CD4-positive, alpha-beta T cell treated with Interleukin-2 at 100 ng/mL for 4 hours (primary cell): ENCODE measurements around the gene HOXA1.

ENCODE experiments used
- DNase-seq: peaks from one replicate; pipeline ENCODE4 v3.0.0-alpha.2; 2020; ENCODE audit warnings: low spot score

Gene HOXA1

DNA sequence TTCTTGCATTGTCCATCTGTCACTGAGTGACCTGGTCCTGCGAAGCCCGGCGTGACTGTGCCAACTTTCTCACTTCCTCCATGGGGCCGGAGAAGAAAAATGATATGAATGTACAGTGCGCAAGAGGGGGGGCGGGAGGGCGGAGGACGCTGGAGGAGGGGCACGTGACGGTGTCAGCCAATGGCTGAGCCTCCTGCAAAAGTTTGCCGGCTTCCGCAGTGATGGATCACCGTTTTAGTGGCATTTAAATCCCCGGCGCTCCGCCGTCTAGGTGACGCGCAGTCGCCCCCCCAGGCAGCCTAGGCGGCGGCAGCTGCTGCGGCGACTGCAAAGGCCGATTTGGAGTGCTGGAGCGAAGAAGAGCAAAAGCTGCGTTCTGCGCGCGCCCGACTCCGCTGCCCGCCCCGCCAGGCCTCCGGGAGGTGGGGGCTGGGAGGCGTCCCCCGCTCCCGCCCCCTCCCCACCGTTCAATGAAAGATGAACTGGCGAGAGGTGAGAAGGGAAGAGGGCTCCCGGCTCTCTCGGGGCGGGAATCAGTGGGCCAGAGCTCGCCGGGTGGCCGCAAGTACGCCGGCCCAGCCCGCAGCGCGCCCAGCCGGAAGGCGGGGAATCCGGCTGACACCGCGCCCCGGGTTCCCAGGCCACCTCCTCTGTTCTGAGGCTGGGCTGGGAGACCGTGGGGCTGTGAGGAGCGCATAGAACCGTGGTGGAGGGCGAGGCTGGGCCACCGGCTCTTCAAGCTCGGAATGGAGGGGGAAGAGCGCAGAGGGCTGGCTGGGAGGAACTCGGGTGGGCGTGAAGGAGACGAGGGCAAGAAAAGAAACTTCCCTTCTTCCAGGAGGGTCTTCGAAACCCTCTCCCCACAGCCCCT, at the start of gene HOXA1:
TSS of gene HOXA1 (minus strand) at position 104 of the 871 bp plus-strand sequence. CDS start at position 16, 88 bp downstream.
- DNase-seq: peak; percentile 82

DNA sequence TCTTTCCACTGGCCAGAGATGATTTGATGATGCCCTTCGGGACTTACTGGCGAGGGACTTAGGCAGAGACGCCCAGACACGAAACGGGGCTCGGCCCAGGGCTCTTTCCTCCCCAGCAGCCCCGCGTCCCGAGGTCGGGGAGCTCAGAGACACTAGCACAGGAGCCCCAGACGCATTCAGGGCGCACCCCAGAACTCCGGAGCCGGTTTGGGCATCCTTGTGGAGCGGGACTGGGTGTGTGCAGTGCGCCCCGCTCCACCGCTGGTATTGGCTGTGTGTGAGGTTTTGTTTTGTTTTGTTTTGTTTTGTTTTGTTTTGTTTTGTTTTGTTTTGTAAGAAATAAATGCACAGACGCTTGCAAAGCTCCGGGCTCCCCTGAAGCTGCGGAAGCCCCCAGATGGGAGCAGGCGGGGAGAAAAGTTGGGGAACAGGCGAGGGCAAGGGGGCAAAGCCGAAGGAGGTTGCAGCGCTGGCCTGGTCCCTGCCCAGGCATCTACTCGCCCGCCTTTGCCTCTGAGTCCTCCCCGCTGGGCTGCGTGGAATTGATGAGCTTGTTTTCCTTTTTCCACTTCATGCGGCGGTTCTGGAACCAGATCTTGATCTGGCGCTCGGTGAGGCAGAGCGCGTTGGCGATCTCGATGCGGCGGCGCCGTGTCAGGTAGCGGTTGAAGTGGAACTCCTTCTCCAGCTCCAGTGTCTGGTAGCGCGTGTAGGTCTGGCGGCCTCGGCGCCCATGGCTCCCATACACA, 49.5 kb upstream of the HOXA1 start:
- DNase-seq: no peak

DNA sequence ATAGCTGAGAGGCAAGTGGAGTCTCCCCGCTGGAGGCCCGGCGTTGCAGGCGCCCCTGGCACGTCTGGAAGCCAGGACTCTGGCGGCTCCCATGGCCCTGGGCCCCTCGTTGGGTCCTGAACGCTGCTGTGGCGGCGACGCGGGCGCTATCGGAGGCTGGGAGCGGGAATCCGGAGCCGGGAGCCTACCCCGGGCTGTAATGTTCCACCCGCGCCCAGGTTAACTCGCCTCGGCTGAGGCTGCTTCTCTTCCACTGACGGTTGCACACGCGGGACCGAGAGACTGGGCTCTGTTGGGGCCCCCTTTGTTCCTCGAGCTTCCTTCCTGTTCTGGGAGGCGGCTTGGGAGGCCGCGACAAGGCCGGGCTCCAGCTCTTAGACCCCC, 49.0 kb upstream of the HOXA1 start:
- DNase-seq: no peak

DNA sequence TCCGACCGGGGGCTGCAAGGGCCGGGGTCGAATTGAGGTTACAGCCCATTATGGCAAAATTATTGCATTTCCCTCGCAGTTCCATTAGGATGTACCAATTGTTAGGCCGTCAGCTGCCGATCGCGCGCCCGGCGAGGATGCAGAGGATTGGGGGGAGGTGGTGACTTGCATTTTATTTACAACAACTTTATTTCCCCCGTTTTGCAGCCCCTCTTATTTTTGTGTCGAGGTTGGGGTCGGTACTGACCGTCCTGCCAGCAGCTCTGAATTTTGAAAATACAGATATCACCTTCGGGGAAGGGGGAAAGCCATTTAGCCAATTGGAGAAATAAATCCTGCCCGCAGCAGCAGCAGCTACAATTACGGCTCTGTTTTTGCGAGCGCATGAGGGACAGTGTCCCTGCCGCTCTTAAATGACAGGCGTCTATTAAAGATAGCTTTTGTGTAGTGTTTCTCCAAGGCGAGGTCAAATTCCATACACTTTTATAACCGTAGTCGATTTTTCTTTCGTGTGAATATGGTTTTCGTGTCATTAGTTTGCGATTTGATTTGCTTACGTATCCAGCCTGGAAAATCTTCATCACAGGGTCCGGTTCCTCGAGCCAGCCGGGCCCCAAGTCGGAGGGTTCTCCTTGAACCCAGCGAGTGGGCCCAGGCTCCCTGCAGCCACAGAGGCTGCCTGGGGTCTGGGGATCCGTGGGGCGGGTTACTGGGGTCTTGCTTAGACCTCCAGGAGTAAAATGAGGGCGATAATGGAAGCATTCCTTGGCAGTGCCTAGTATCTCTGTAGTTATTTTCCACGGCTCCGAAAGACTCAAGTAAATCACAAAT, 48.4 kb upstream of the HOXA1 start:
- no peak for DNase-seq

DNA sequence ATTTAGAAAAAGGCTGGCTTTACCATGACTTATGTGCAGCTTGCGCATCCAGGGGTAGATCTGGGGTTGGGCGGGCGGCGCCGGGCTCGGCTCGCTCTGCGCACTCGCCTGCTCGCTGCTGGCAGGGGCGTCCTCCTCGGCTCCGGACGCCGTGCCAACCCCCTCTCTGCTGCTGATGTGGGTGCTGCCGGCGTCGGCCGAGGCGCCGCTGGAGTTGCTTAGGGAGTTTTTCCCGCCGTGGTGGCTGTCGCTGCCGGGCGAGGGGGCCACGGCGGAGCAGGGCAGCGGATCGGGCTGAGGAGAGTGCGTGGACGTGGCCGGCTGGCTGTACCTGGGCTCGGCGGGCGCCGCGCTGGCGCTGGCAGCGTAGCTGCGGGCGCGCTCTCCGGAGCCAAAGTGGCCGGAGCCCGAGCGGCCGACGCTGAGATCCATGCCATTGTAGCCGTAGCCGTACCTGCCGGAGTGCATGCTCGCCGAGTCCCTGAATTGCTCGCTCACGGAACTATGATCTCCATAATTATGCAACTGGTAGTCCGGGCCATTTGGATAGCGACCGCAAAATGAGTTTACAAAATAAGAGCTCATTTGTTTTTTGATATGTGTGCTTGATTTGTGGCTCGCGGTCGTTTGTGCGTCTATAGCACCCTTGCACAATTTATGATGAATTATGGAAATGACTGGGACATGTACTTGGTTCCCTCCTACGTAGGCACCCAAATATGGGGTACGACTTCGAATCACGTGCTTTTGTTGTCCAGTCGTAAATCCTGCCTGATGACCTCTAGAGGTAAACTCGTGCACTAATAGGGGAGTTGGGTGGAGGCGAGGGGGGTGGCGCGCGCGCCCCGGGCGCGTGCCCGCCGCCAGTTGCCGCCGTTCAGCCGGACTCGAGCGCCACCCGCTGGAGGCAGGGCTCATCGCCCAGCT, 47.5 kb upstream of the HOXA1 start, which contains the start of gene HOXA5:
TSS of gene HOXA5 (minus strand) at position 659 of the 927 bp plus-strand sequence. CDS start at position 585, 74 bp downstream.
- no peak for DNase-seq

DNA sequence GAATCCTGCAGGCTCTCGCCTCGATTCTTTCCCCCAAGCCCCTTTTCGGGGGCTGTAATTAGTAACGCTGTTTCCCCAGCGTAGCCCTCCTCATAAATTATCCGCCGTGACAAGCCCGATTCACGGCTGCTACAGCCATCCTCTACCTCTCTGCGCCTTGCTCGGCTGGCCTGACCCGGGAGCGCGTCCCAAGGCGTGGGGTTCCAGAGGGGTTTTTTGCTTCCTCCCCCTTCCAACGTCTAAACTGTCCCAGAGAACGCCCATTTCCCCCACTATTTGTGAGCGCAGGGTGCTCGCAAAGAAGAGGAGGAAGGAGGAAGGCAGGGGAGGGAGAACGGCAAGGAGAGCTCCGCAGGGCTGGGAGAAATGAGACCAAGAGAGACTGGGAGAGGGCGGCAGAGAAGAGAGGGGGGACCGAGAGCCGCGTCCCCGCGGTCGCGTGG, 46.8 kb upstream of the HOXA1 start:
- DNase-seq: no peak

DNA sequence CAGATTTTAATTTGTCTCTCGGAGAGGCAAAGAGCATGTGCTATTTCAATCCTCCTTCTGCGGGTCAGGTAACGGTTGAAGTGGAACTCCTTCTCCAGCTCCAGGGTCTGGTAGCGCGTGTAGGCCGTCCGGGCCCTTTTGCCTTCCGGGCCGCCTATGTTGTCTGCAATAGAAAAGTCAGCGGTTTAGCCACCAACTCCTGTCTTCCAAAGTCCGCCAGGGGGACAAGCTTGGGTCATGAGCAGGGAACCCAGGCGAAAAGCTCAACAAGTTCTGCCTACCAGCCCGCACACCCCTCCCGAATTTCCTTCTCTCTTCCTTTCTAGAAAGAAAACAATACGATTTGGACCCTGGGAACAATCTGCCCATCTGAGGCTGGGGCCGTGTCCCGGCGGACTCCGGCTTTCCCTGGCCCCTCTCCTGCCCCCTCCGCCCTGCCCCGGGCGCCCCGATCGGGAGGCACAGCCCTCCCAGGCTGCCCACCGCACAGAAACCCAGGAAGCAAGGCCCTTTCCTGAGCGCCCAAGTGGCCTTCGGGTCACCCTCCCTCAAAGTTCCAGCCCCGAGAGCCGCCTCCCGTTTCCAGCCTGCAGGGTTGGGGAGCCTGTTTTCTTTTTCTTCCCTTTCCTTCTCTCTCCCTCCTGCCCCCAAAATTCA, 46.3 kb upstream of the HOXA1 start:
- no peak for DNase-seq

DNA sequence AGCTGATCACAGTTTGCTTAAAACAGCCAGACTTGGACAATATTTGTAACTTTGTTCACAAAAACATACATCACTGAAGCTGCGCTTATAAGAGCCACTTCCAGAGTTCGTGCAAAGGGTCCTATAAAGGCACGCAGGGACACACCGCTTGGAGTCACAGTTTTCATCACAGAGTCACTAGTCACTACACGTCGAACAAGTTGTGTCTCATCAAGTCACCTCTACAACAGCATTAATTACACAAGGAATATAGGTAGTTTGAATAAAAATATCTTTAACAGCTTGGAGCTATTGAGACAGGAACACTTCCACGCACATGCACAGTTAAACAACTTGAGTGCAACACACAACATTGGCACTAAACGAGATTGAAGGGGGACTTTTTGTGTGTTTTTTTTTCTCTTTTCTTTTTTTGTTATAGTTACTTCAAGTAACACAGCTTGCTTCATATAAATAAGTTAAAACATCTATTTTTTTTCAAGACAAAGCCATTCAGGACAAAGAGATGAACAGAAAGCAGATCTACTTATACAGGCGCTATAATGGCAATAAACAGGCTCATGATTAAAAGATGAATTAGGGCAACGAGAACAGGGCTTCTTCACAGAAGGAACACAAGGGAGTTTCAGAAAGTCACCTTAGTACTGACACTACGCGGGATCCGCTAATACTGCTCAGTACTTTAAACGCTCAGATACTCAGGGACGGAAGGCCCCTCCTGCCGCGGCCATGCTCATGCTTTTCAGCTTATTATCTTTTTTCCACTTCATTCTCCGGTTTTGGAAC, 45.5 kb upstream of the HOXA1 start:
- DNase-seq: no peak

DNA sequence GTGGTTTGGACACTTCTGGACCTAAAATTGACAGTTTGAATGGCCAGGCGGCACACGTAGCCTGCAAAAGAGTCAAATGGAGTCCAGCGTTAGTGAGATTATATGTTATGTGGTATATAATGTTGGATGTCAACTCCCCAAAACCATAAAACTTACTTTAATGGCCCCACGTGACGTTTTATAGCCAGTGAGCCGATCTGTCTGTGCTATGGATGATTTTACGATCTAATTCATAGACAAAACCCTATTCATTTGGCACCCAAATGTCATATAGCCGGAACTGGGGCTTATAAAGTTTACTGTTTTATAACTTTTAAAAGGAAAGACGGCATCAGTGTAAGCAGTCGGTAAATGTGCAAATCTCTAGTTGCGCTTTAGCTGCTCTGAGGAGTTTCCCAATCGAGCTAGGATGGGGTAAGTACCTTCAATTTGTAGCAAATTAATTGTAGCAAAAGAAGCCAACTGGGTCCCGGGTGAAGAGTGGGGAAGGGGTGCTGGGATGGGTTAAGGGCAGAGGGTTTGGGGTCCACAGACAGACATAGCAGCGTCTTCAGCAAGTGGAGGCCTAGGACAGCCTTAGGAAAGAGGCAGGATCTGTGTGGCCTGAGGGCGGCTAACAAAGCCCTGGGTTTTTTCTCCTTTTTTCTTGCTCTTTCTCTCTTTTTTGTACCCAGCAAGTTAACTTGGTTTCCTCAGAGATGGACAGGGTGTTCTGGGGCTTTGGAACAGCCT, 44.5 kb upstream of the HOXA1 start:
- no peak for DNase-seq

DNA sequence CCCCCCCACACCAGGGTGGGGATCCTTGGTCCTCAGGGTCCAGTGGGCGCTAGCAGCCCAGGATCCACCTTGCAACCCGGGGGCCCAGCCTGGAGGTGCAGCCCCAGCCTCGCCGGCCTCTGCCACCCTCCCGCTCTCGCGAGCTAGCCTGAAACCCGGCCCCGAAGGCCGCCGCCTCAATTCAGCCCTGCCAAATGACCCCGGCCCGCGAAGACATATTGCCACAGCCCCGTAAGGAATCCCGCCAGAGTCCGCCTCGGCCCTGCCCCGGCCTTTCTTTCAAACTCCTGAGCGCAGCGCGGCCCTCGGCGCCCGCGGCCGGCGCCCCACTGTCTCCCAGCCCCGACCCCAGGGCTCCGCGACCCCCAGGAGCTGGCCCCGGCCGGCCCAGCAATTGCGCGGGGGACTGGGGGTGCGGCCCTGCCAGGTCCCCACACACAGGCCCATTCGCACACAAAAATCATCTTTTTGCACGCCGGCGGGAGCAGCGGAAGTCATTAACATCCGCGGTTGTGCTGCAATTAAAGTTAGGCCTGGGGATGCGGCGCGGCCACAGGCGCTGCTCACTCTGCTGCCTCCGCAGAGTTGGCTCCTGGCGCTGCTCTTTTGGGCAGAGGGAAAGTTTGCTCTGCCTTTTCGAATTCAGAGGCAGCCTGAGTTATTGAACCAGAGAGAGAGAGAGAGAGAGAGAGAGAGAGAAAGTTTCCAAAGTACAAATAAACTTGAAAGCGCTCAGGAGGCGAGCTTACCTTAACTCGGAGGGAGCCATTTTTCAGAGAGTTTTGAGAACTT, 43.7 kb upstream of the HOXA1 start:
- no peak for DNase-seq

DNA sequence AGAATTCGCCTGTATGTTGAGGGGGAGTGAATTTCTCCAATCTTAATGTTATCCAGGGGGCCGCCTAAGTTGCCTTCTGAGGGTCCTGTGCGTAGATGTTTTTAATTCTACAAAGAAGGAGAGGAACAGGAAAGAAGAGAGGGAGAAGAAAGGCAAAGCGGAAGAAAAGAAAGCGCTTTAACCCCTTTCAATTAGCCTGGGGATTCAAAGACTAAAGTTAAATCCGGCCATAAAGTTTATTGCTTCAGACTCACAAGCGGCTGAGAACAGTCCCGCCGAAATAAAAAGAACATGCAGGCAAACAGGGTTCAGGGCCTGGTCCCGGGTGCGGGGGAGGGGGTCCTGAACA, 43.2 kb upstream of the HOXA1 start:
- DNase-seq: no peak

DNA sequence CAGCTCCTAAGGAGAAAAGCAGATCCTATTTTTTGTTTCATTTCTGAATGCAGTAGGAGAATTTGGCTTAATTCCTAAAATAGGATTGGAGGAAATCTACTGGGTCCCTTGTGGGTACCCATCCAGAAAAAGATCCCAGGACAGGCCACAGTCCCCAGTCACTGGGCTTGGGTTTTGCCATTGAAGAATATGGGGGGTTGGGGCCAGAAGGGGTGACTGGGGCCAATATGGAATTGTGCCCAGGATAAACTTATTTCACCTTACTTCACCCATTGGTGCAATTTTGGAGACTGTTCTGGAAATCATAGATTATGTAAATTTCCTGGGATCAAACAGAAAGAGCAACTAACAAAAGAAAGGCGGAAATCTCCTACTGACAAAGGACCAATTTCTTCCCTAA, 42.7 kb upstream of the HOXA1 start:
- no peak for DNase-seq

DNA sequence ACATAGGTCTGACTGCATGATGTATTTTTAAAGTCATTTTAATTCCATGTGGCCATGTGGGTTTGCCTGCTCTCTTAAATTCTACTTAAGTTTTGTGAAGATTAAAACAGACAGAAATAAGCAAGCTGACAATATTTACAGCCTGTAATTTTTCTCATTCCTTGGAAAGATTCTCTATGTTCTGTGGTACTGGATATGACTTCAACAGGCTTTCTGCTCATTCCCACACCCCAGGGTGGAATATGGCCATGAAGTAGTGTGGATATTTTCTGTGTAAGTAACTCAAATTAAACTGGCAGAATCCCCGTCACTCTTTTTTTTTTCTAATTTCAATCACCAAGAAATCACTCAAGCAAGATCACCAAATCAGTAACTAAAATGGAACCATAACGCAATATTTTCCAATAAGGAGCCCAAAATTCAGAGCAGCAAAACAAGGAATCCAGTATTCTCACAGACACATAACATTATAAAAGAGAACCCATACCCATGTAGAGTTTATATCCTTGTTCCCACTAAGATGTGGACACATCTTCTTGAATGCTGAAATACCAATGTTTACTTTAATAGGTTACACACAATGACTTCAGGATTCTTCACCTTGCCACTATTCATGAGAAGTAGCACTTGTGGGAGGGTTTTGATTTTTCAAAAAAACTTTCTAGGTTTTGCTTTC, 42.0 kb upstream of the HOXA1 start:
- DNase-seq: no peak

DNA sequence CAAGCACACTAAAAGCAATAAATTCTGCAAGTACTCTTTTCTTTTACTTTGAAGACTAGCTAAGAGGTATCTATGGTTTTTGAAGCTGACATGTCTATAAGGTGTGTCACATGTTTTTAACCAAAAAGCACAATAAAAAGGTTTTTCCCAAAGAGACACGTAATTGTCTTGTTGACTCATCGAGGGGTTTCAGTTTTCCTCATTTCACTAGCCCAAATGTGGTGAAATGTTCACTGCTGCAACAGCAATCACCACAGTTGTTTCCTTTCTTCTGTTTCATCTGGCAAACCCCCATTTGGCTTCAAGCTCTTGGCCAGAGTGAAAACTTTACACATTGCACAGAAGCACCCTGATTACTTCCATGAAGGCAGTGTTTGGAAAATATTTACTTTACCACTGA, 38.6 kb upstream of the HOXA1 start:
- no peak for DNase-seq

DNA sequence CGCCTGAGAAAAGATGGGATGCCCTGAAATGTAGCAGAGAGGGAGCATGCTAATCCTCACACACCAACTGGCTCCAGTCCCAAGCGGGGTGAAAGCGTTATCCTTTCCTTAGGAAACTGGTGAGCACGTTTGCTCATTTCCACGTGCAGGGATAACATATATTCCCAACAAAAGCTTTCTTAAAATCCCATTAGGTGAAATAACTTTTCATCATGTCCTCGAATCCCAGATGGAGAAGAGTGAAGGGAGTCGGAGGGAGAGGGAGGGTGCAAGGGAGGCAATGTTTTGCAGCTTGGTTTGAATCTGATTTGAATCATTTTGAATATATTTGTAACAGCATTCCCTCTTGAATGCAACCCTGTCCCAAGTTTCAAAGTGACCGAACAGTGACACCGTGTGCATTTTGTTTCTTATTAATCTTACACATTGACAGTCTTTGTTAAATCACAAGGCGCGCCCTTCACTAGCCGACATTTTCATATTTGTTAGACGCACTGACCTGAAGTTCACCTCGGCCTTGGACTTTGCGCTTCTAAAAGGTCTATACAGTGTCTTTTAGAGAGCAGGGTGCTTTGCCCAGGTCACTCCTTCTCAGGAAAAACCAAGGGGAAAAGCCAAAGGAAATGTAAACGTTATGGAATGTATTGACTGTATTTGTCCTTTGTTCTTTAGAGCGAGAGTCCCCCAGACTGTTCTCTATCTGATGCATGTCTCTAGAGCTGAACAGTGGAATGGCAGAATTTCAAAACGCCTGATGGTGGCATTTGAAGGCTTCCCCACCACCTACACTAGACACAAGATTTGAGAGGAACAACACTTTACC, 37.8 kb upstream of the HOXA1 start:
- DNase-seq: no peak

DNA sequence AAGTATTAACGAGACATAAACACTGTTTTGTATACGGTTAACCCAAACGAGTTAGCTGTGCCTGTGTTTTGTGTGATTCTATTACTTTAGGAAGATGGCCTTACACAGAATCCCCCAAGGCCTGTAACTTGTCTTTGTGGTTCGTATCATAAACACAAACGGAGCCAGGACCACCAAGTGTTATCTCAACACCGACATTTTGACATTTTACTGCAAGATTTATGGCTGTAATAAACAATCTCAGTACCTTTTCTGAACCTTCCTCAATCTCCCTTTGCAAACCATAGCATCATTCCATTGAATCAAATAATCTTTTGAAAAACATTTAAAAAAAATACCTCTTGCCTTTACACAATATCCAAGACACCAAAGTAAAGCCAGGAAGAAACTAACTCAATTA, 37.2 kb upstream of the HOXA1 start:
- DNase-seq: no peak

DNA sequence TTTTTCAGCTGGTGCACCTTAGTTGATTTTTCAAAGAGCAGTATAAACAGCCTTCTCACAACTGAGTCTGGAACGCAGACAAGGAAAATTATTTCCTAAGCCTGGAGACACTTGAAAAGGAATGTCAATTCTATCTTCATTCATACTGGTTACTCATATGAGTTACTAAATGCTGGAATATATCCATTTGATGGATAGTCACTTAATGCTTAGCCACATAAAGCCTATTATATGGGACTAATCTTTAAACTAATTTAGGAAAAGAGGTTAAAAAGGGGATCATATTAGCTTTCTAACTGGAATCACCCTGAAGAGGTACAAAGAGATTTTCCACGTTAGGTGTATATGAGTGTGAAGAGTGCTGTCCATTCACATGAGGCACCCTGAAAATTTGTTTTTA, 36.4 kb upstream of the HOXA1 start:
- DNase-seq: no peak
